HG03039 (cell line): ENCODE measurements around the gene KIF21B.
A peak's percentile ranks its signal among the peaks of the same experiment; 100 is the strongest.

Experiments
- ATAC-seq: cut with Tn5 transposase; IDR thresholded peaks from one replicate; pipeline ENCODE4 v1.9.1; 2021; ENCODE audit warnings: mild to moderate bottlenecking, moderate library complexity; ENCODE audit not compliant: unreplicated experiment

The KIF21B gene

GRCh38 chr1:201020040-201020591 is 3.4 kb downstream of the KIF21B start:
- no peak for ATAC-seq

GRCh38 chr1:201019321-201019977 is 4.1 kb downstream of the KIF21B start:
- ATAC-seq, result peak; percentile 54

GRCh38 chr1:201017828-201018163 is 5.7 kb downstream of the KIF21B start:
- no peak for ATAC-seq

GRCh38 chr1:201016943-201017827 is 6.3 kb downstream of the KIF21B start:
- no peak for ATAC-seq

GRCh38 chr1:201016211-201016651 is 7.3 kb downstream of the KIF21B start:
- no peak for ATAC-seq

- ATAC-seq, result no peak
These were observed 7.9 kb downstream of the KIF21B start for GRCh38 chr1:201015551-201016091.

GRCh38 chr1:201014816-201015200 is 8.7 kb downstream of the KIF21B start:
- ATAC-seq, result no peak

GRCh38 chr1:201013991-201014815 is 9.3 kb downstream of the KIF21B start:
- ATAC-seq, result no peak

GRCh38 chr1:201013031-201013485 is 10.5 kb downstream of the KIF21B start:
- no peak for ATAC-seq

- ATAC-seq, result no peak
These were observed 11.9 kb downstream of the KIF21B start for GRCh38 chr1:201011616-201012015.

- ATAC-seq, result no peak
These were observed 13.4 kb downstream of the KIF21B start for GRCh38 chr1:201009962-201010645.

GRCh38 chr1:201008666-201009360 is 14.7 kb downstream of the KIF21B start:
- ATAC-seq, result no peak

- no peak for ATAC-seq
These were observed 16.0 kb downstream of the KIF21B start for GRCh38 chr1:201007481-201007880.

GRCh38 chr1:201006450-201006849 is 17.1 kb downstream of the KIF21B start:
- ATAC-seq, result no peak

GRCh38 chr1:201004732-201005131 is 18.8 kb downstream of the KIF21B start:
- no peak for ATAC-seq

- no peak for ATAC-seq
These were observed 19.4 kb downstream of the KIF21B start for GRCh38 chr1:201004154-201004553.

GRCh38 chr1:201002510-201002909 is 21.0 kb downstream of the KIF21B start:
- no peak for ATAC-seq

- ATAC-seq, result no peak
These were observed 21.6 kb downstream of the KIF21B start for GRCh38 chr1:201001962-201002361.

- no peak for ATAC-seq
These were observed 23.1 kb downstream of the KIF21B start for GRCh38 chr1:201000391-201000790.

- ATAC-seq, result no peak
These were observed 23.8 kb downstream of the KIF21B start for GRCh38 chr1:200999667-201000066.
